HCT116 (cell line): Measurements from ENCODE around the gene RPS6KA2. TPM values are rescaled to one million over a fixed set of nuclear protein-coding genes. Genes with fewer than 3 reads are reported as not detected.

ENCODE experiments used
- ATAC-seq: fragments of 200-7000 bp; cut with Tn5 transposase; 2 replicates; pipeline ENCODE4 v1.9.1; 2020; ENCODE audit warnings: mild to moderate bottlenecking, moderate library complexity
- BruUV-seq: library from RNA; stranded (reverse); fragments of 400-500 nt; replicated peaks from 2 replicates; lab custom pipeline; 2021; lab: Mats Ljungman, UMichigan
- CTCF ChIA-PET: fragments of 300-600 bp; sonication (Branson Sonifier 250); formaldehyde crosslinking; loops from one replicate; lab custom pipeline; 2021; ENCODE audit warnings: antibody characterized with exemption; lab: Charles Lee
- POLR2A ChIA-PET: fragments of 300-600, 350-600 bp; sonication (Branson Sonifier 250); formaldehyde crosslinking; loops from one replicate; lab custom pipeline; 2021; ENCODE audit warnings: antibody characterized with exemption; lab: Charles Lee
- RAD21 ChIA-PET, 2 experiments: fragments of 300-600 bp; sonication (Branson Sonifier 250); formaldehyde crosslinking; loops; one replicate each; lab custom pipeline; 2023; ENCODE audit warnings: low total read pairs in 2 of 2; ENCODE audit not compliant: uncharacterized antibody in 2 of 2, unreplicated experiment in 2 of 2, low non-redundant PET in 1 of 2; lab: Charles Lee
- DNase-seq: peaks from one replicate; pipeline ENCODE4 v3.0.0-alpha.2; 2010; ENCODE audit warnings: low read depth, low spot score
- H2AFZ ChIP-seq: fragments of 200-600 bp; shearing (Covaris generic), sonication (generic); 2 replicates; pipeline ENCODE4 v1.6.1; 2017; ENCODE audit warnings: low read depth, mixed run types, mixed read lengths, antibody characterized with exemption, low read length; ENCODE audit not compliant: poor library complexity, severe bottlenecking
- H3K27ac ChIP-seq: 2 replicates; pipeline ENCODE4 v1.5.1; 2012; ENCODE audit warnings: low read depth, low read length
- H3K27me3 ChIP-seq: fragments of 200-600 bp; sonication (generic); 2 replicates; pipeline ENCODE4 v1.6.1; 2016; ENCODE audit warnings: mixed run types, low read length, mixed read lengths; ENCODE audit not compliant: insufficient read depth
- H3K36me3 ChIP-seq, 2 experiments: fragments of 200-500 bp in 1 of 2; fragments of 200-600 bp in 1 of 2; sonication (Bioruptor generic) in 1 of 2; sonication (generic) in 1 of 2; 2 replicates each; pipeline versions ENCODE4 v1.5.1 to v1.6.1; 2014 to 2016; ENCODE audit warnings: low read length in 2 of 2, inconsistent platforms in 1 of 2, mixed read lengths in 1 of 2, mixed run types in 1 of 2; ENCODE audit not compliant: insufficient read depth in 2 of 2, control insufficient read depth in 1 of 2
- H3K4me1 ChIP-seq, 2 experiments: fragments of 200-600 bp in 1 of 2; sonication (generic) in 1 of 2; 2 replicates each; pipeline versions ENCODE4 v1.5.1 to v1.6.1; 2012 to 2017; ENCODE audit warnings: low read length in 2 of 2, inconsistent platforms in 1 of 2, mild to moderate bottlenecking in 1 of 2, mixed read lengths in 1 of 2, mixed run types in 1 of 2, moderate library complexity in 1 of 2; ENCODE audit not compliant: insufficient read depth in 2 of 2, control insufficient read depth in 1 of 2
- H3K4me2 ChIP-seq: fragments of 200-600 bp; sonication (generic); 2 replicates; pipeline ENCODE4 v1.6.1; 2017; ENCODE audit warnings: mixed run types, low read length, mixed read lengths
- H3K4me3 ChIP-seq, 2 experiments: fragments of 200-600 bp in 1 of 2; sonication (generic) in 1 of 2; replicated peaks in 1 of 2; 2 replicates each; pipeline ENCODE4 v1.5.1; 2011 to 2016; ENCODE audit warnings: low read length in 2 of 2, control low read depth in 1 of 2, low read depth in 1 of 2, mild to moderate bottlenecking in 1 of 2, mixed read lengths in 1 of 2, mixed run types in 1 of 2
- H3K79me2 ChIP-seq: fragments of 200-600 bp; sonication (generic); 2 replicates; pipeline ENCODE4 v1.6.1; 2017; ENCODE audit warnings: mild to moderate bottlenecking, mixed run types, low read length, moderate library complexity, mixed read lengths; ENCODE audit not compliant: insufficient read depth
- H3K9ac ChIP-seq: fragments of 200-600 bp; sonication (generic); 2 replicates; pipeline ENCODE4 v1.6.1; 2016; ENCODE audit warnings: low read length, mixed read lengths
- H3K9me2 ChIP-seq: fragments of 200-600 bp; sonication (generic), shearing (Covaris generic); 2 replicates; pipeline ENCODE4 v1.6.1; 2017; ENCODE audit warnings: mixed run types, mild to moderate bottlenecking, moderate library complexity; ENCODE audit not compliant: insufficient read depth
- H3K9me3 ChIP-seq, 2 experiments: fragments of 200-500 bp in 1 of 2; fragments of 200-600 bp in 1 of 2; sonication (Bioruptor generic) in 1 of 2; sonication (generic) in 1 of 2; 2 replicates each; pipeline ENCODE4 v1.6.1; 2014 to 2017; ENCODE audit warnings: low read length in 2 of 2, mixed read lengths in 2 of 2, inconsistent platforms in 1 of 2, low read depth in 1 of 2, mild to moderate bottlenecking in 1 of 2, mixed run types in 1 of 2, moderate library complexity in 1 of 2; ENCODE audit not compliant: control insufficient read depth in 1 of 2, insufficient read depth in 1 of 2
- H4K20me1 ChIP-seq: fragments of 200-600 bp; sonication (generic), shearing (Covaris generic); 2 replicates; pipeline ENCODE4 v1.6.1; 2017; ENCODE audit warnings: mixed run types, mild to moderate bottlenecking, moderate library complexity; ENCODE audit not compliant: insufficient read depth
- CEBPB ChIP-seq: IDR thresholded peaks from 2 replicates; pipeline ENCODE4 v1.6.1; 2012; ENCODE audit warnings: low read depth
- EGR1 ChIP-seq: IDR thresholded peaks from 2 replicates; pipeline ENCODE4 v1.6.1; 2012; ENCODE audit warnings: low read depth
- EZH2 ChIP-seq: fragments of 200-600 bp; sonication (generic); IDR thresholded peaks from 2 replicates; pipeline ENCODE4 v1.6.1; 2017; ENCODE audit warnings: antibody characterized with exemption, mixed run types
- EZH2phosphoT487 ChIP-seq: fragments of 200-600 bp; IDR thresholded peaks from 2 replicates; pipeline ENCODE4 v1.6.1; 2018; ENCODE audit warnings: antibody characterized with exemption, borderline replicate concordance
- FOSL1 ChIP-seq: IDR thresholded peaks from 2 replicates; pipeline ENCODE4 v1.6.1; 2012; ENCODE audit warnings: low read depth
- JUND ChIP-seq: IDR thresholded peaks from 2 replicates; pipeline ENCODE4 v1.6.1; 2012
- POLR2A ChIP-seq: IDR thresholded peaks from 2 replicates; pipeline ENCODE4 v1.7.0; 2011; ENCODE audit warnings: borderline replicate concordance; ENCODE audit not compliant: insufficient read depth, insufficient read length; ENCODE audit errors: extremely low read depth
- SIN3A ChIP-seq: IDR thresholded peaks from 2 replicates; pipeline ENCODE4 v1.6.1; 2012; ENCODE audit warnings: low read depth
- SP1 ChIP-seq: IDR thresholded peaks from 2 replicates; pipeline ENCODE4 v1.6.1; 2012; ENCODE audit warnings: low read depth
- TCF7L2 ChIP-seq: IDR thresholded peaks from 2 replicates; pipeline ENCODE4 v1.7.0; 2011; ENCODE audit warnings: borderline replicate concordance, inconsistent platforms; ENCODE audit not compliant: insufficient read depth, insufficient read length; ENCODE audit errors: extremely low read depth
- intact Hi-C: fragments of 100-400 bp; cut with micrococcal nuclease; formaldehyde crosslinking; loops from 2 replicates; pipeline ENCODE4 v1.10.0; 2022
- total RNA-seq: library from RNA; stranded (reverse); gene quantifications from one replicate; pipeline ENCODE4 v1.2.1, GENCODE V29; 2021; ENCODE audit not compliant: unreplicated experiment
- TF ChIP-seq, protein P1 (sequence below): IDR thresholded peaks from 2 replicates; pipeline ENCODE4 v1.6.1; 2011; ENCODE audit warnings: mild to moderate bottlenecking, low read length, moderate library complexity; ENCODE audit not compliant: insufficient replicate concordance; ENCODE audit errors: extremely low read depth
- TF ChIP-seq, protein P2 (sequence below): IDR thresholded peaks from 2 replicates; pipeline ENCODE4 v1.6.1; 2012; ENCODE audit warnings: low read depth

The RPS6KA2 gene
- total RNA-seq, 1 experiment from 2014 or later, result 8.5 TPM

DNA sequence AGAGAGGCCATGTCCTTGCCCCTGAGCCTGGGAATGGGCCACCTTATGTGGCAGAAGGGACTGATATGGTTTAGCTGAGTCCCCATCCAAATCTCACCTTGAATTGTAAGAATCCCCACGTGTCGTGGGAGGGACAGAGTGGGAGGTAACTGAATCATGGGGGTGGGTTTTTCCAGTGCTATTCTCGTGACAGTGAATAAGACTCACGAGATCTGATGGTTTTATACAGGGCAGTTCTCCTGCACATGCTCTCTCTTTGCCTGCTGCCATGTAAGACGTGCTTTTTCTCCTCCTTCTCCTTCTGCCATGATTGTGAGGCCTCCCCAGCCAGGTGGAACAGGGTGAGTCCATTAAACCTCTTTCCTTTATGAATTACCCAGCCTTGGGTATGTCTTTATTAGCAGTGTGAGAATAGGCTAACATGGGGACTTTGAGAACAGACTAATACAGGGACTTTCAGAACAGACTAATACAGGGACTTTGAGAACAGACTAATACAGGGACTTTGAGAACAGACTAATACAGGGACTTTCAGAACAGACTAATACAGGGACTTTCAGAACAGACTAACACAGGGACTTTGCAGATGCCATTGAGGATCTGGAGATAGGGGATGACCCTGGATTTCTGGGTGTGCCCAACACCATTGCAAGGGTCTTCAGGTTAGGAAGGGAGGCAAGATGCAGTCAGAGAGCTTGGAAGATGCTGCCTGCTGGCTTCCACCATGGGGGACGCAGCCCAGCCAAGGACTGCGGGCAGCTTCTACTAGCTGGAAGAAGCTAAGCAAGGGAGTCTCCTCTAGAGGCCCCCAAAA, 127.5 kb downstream of the RPS6KA2 start:
- Histone ChIP-seq H3K36me3 (no peaks in the 10 kb centered on the region), H3K4me3 (no peak overlapping the region), H3K4me1 (no peaks in the 10 kb centered on the region; a peak in 1 of 4 replicates), H3K9ac (no peak overlapping the region), H4K20me1 (no peaks in the 10 kb centered on the region), H3K4me2 (no peak overlapping the region), H2AFZ (no peak overlapping the region), H3K9me3 (no peaks in the 10 kb centered on the region), H3K27ac (no peak overlapping the region), H3K9me2 (no peaks in the 10 kb centered on the region), H3K27me3 (no peaks in the 10 kb centered on the region), H3K79me2 (no peaks in the 10 kb centered on the region)
- RAD21 ChIA-PET, result no interaction called here
- no TSS peak for BruUV-seq
- intact Hi-C loops, result no loop called here
- DNase-seq (no peak), ATAC-seq (no peak)
- CTCF ChIA-PET, result no interaction called here
- TF ChIP-seq SIN3A (no peak), POLR2A (no peak), FOSL1 (no peak), EGR1 (no peak), EZH2 (no peak), JUND (no peak), CEBPB (no peak), SP1 (no peak), TCF7L2 (no peak), EZH2phosphoT487 (no peak)
- TF ChIP-seq, protein P1, sequence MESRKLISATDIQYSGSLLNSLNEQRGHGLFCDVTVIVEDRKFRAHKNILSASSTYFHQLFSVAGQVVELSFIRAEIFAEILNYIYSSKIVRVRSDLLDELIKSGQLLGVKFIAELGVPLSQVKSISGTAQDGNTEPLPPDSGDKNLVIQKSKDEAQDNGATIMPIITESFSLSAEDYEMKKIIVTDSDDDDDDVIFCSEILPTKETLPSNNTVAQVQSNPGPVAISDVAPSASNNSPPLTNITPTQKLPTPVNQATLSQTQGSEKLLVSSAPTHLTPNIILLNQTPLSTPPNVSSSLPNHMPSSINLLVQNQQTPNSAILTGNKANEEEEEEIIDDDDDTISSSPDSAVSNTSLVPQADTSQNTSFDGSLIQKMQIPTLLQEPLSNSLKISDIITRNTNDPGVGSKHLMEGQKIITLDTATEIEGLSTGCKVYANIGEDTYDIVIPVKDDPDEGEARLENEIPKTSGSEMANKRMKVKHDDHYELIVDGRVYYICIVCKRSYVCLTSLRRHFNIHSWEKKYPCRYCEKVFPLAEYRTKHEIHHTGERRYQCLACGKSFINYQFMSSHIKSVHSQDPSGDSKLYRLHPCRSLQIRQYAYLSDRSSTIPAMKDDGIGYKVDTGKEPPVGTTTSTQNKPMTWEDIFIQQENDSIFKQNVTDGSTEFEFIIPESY, result no peak
- TF ChIP-seq, protein P2, sequence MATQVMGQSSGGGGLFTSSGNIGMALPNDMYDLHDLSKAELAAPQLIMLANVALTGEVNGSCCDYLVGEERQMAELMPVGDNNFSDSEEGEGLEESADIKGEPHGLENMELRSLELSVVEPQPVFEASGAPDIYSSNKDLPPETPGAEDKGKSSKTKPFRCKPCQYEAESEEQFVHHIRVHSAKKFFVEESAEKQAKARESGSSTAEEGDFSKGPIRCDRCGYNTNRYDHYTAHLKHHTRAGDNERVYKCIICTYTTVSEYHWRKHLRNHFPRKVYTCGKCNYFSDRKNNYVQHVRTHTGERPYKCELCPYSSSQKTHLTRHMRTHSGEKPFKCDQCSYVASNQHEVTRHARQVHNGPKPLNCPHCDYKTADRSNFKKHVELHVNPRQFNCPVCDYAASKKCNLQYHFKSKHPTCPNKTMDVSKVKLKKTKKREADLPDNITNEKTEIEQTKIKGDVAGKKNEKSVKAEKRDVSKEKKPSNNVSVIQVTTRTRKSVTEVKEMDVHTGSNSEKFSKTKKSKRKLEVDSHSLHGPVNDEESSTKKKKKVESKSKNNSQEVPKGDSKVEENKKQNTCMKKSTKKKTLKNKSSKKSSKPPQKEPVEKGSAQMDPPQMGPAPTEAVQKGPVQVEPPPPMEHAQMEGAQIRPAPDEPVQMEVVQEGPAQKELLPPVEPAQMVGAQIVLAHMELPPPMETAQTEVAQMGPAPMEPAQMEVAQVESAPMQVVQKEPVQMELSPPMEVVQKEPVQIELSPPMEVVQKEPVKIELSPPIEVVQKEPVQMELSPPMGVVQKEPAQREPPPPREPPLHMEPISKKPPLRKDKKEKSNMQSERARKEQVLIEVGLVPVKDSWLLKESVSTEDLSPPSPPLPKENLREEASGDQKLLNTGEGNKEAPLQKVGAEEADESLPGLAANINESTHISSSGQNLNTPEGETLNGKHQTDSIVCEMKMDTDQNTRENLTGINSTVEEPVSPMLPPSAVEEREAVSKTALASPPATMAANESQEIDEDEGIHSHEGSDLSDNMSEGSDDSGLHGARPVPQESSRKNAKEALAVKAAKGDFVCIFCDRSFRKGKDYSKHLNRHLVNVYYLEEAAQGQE, result no peak
- POLR2A ChIA-PET, result no interaction called here
